ENCODE measurements around the gene MTARC2. TPM values are rescaled to one million over a fixed set of nuclear protein-coding genes. Genes with fewer than 3 reads are reported as not detected.
A peak's percentile ranks its signal among the peaks of the same experiment; 100 is the strongest.

The MTARC2 gene
- polyA plus RNA-seq, 1 donor (not counting 4 experiments of a cell fraction or from before 2014, with no cell fraction given), result 0.75 TPM

DNA sequence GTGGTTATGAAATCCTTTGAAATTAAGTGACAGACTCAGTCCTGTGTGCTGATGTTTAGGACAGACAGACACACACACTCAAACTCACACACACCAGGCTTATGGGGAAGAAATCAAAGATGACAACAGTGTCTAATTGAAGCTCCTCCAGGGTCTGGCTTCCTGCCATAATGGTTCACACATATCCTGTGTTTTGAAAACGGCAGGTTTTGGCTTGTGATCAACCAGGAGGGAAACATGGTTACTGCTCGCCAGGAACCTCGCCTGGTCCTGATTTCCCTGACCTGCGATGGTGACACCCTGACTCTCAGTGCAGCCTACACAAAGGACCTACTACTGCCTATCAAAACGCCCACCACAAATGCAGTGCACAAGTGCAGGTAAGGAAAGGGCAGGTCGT lies 43.2 kb downstream of the MTARC2 start:
- Histone ChIP-seq H3K27ac (ENCODE audit: control insufficient read depth, insufficient read depth, low read length) (no peak overlapping the region), H3K4me3 (ENCODE audit: control insufficient read depth in 2 of 3, extremely low read depth in 1 of 3, insufficient read depth in 2 of 3, low read depth in 1 of 3, low read length in 3 of 3) (no peak overlapping the region), H3K4me2 (ENCODE audit: control insufficient read depth, extremely low read depth, insufficient read depth, low read depth, low read length) (peak overlapping the region; percentile 52), H3K9ac (ENCODE audit: control insufficient read depth, extremely low read depth, insufficient read depth, low read length) (no peak overlapping the region), H3K27me3 (ENCODE audit: control insufficient read depth, extremely low read depth, insufficient read depth, low read length) (peaks cover under 1% of the 10 kb centered on the region), H3K4me1 (ENCODE audit: control insufficient read depth, extremely low read depth, insufficient read depth, low read length) (peaks cover 9% of the 10 kb centered on the region), H3K9me3 (ENCODE audit: control insufficient read depth, low read depth, low read length) (no peaks in the 10 kb centered on the region), H2AFZ (ENCODE audit: control insufficient read depth, low read length) (no peak overlapping the region), H3K79me2 (ENCODE audit: control insufficient read depth, insufficient read depth, low read length) (no peaks in the 10 kb centered on the region), H3K9me1 (ENCODE audit: control insufficient read depth, extremely low read depth, insufficient read depth, low read length) (no peaks in the 10 kb centered on the region), H4K20me1 (ENCODE audit: control insufficient read depth, extremely low read depth, insufficient read depth, low read length) (no peaks in the 10 kb centered on the region), H3K36me3 (ENCODE audit: control insufficient read depth in 2 of 2, extremely low read depth in 1 of 2, insufficient read depth in 2 of 2, low read length in 2 of 2) (no peaks in the 10 kb centered on the region)
- no peak for TF ChIP-seq EZH2 (IDR thresholded peaks at IDR 0.05; ENCODE audit: low read length)
- TF ChIP-seq, protein P1, sequence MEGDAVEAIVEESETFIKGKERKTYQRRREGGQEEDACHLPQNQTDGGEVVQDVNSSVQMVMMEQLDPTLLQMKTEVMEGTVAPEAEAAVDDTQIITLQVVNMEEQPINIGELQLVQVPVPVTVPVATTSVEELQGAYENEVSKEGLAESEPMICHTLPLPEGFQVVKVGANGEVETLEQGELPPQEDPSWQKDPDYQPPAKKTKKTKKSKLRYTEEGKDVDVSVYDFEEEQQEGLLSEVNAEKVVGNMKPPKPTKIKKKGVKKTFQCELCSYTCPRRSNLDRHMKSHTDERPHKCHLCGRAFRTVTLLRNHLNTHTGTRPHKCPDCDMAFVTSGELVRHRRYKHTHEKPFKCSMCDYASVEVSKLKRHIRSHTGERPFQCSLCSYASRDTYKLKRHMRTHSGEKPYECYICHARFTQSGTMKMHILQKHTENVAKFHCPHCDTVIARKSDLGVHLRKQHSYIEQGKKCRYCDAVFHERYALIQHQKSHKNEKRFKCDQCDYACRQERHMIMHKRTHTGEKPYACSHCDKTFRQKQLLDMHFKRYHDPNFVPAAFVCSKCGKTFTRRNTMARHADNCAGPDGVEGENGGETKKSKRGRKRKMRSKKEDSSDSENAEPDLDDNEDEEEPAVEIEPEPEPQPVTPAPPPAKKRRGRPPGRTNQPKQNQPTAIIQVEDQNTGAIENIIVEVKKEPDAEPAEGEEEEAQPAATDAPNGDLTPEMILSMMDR (optimal IDR thresholded peaks at IDR 0.05 in 1 of 3, IDR thresholded peaks at IDR 0.05 in 1 of 3, conservative IDR thresholded peaks at IDR 0.05 in 1 of 3; ENCODE audit: extremely low read depth in 1 of 3, insufficient read depth in 2 of 3, low read length in 3 of 3), result no peak
- dilution Hi-C loops (cut with MboI; ENCODE audit: extremely low pct_ligation_motif_present, low sequenced_read_pairs), result no loop called here
- no peak for DNase-seq (ENCODE audit: low read depth, low spot score)
- peak; percentile 97 for FAIRE-seq

DNA sequence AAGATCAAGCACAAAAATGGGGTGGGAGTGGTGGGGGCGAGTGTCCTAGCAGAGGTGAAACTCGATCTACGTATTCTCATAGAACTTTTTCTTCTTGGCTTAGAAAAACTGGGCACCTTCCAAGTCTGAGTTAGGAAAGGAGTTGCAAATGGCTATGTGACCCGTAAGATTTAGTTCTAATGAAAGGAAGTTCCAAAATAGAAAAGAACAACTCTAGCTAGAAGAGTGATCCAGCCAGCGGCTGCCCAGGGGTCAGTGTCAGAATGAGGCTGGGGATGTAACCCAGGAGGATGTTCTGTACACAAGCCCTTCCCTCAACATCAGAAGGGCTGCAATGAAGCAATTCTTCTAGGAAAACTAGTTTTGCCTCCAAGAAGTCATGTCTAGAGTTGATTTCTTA lies 43.8 kb downstream of the MTARC2 start:
- H3K27me3 ChIP-seq (ENCODE audit: control insufficient read depth, extremely low read depth, insufficient read depth, low read length), result no peaks in the 10 kb centered on the region
- no peak for FAIRE-seq
- dilution Hi-C loops (cut with MboI; ENCODE audit: extremely low pct_ligation_motif_present, low sequenced_read_pairs), result no loop called here
- H3K9me1 ChIP-seq (ENCODE audit: control insufficient read depth, extremely low read depth, insufficient read depth, low read length), result no peaks in the 10 kb centered on the region
- no peak overlapping the region for H3K9ac ChIP-seq (ENCODE audit: control insufficient read depth, extremely low read depth, insufficient read depth, low read length)
- TF ChIP-seq, protein P1 (optimal IDR thresholded peaks at IDR 0.05 in 1 of 3, IDR thresholded peaks at IDR 0.05 in 1 of 3, conservative IDR thresholded peaks at IDR 0.05 in 1 of 3; ENCODE audit: extremely low read depth in 1 of 3, insufficient read depth in 2 of 3, low read length in 3 of 3), result no peak
- TF ChIP-seq EZH2 (IDR thresholded peaks at IDR 0.05; ENCODE audit: low read length), result no peak
- H3K4me2 ChIP-seq (ENCODE audit: control insufficient read depth, extremely low read depth, insufficient read depth, low read depth, low read length), result no peak overlapping the region
- H3K79me2 ChIP-seq (ENCODE audit: control insufficient read depth, insufficient read depth, low read length), result no peaks in the 10 kb centered on the region
- H3K27ac ChIP-seq (ENCODE audit: control insufficient read depth, insufficient read depth, low read length), result no peak overlapping the region
- DNase-seq (ENCODE audit: low read depth, low spot score), result no peak
- H4K20me1 ChIP-seq (ENCODE audit: control insufficient read depth, extremely low read depth, insufficient read depth, low read length), result no peaks in the 10 kb centered on the region
- H3K4me3 ChIP-seq (ENCODE audit: control insufficient read depth in 2 of 3, extremely low read depth in 1 of 3, insufficient read depth in 2 of 3, low read depth in 1 of 3, low read length in 3 of 3), result no peak overlapping the region
- no peaks in the 10 kb centered on the region for H3K9me3 ChIP-seq (ENCODE audit: control insufficient read depth, low read depth, low read length)
- H3K4me1 ChIP-seq (ENCODE audit: control insufficient read depth, extremely low read depth, insufficient read depth, low read length), result peaks cover 9% of the 10 kb centered on the region
- H2AFZ ChIP-seq (ENCODE audit: control insufficient read depth, low read length), result no peak overlapping the region
- no peaks in the 10 kb centered on the region for H3K36me3 ChIP-seq (ENCODE audit: control insufficient read depth in 2 of 2, extremely low read depth in 1 of 2, insufficient read depth in 2 of 2, low read length in 2 of 2)

Measured in keratinocyte (primary cell).